GM12874 (cell line): ENCODE data around the gene NKX6-2.

Experiments used
- CTCF ChIP-seq: IDR thresholded peaks from 2 replicates; pipeline ENCODE4 v1.5.1; 2011; ENCODE audit warnings: low read depth, mild to moderate bottlenecking, control low read depth, low read length, moderate library complexity; ENCODE audit not compliant: insufficient read depth

NKX6-2 gene

GRCh38 chr10:132789659-132790148 lies 3.8 kb upstream of the NKX6-2 start:
- no peak for TF ChIP-seq CTCF

GRCh38 chr10:132788831-132789219 lies 2.9 kb upstream of the NKX6-2 start:
- no peak for TF ChIP-seq CTCF

- no peak for TF ChIP-seq CTCF
Observed at GRCh38 chr10:132788180-132788830, 2.4 kb upstream of the NKX6-2 start.

GRCh38 chr10:132787495-132788179 lies 1.7 kb upstream of the NKX6-2 start:
- no peak for TF ChIP-seq CTCF

- TF ChIP-seq CTCF, result no peak
Observed at GRCh38 chr10:132786884-132787494, 1.0 kb upstream of the NKX6-2 start.

GRCh38 chr10:132786476-132786883 lies 533 bp upstream of the NKX6-2 start:
- no peak for TF ChIP-seq CTCF

GRCh38 chr10:132784866-132785722 lies 853 bp downstream of the NKX6-2 start:
- TF ChIP-seq CTCF, result no peak
